ENCODE results near the gene ASNSD1. TPM values are rescaled to one million over a fixed set of nuclear protein-coding genes. Genes with fewer than 3 reads are reported as not detected.

Gene ASNSD1
- total RNA-seq, 1 experiment from 2014 or later, result 33.7 TPM

GRCh38 chr2:189658306-189659212 lies 2.7 kb upstream of the ASNSD1 start:
- POLR2A ChIA-PET (ENCODE audit: unreplicated experiment), result no interaction called here
- intact Hi-C loops (cut with micrococcal nuclease), result no loop called here
- no peaks in the 10 kb centered on the region for H3K9me2 ChIP-seq (replicated peaks; ENCODE audit: low read length)
- no peak for ATAC-seq
- H4K20me1 ChIP-seq (ENCODE audit: low read length), result no peaks in the 10 kb centered on the region
- H2AFZ ChIP-seq (ENCODE audit: low read length), result no peak overlapping the region
- no TSS peak for BruUV-seq (replicated peaks)
- H3K9ac ChIP-seq (ENCODE audit: low read length), result no peak overlapping the region
- TF ChIP-seq, protein P1, sequence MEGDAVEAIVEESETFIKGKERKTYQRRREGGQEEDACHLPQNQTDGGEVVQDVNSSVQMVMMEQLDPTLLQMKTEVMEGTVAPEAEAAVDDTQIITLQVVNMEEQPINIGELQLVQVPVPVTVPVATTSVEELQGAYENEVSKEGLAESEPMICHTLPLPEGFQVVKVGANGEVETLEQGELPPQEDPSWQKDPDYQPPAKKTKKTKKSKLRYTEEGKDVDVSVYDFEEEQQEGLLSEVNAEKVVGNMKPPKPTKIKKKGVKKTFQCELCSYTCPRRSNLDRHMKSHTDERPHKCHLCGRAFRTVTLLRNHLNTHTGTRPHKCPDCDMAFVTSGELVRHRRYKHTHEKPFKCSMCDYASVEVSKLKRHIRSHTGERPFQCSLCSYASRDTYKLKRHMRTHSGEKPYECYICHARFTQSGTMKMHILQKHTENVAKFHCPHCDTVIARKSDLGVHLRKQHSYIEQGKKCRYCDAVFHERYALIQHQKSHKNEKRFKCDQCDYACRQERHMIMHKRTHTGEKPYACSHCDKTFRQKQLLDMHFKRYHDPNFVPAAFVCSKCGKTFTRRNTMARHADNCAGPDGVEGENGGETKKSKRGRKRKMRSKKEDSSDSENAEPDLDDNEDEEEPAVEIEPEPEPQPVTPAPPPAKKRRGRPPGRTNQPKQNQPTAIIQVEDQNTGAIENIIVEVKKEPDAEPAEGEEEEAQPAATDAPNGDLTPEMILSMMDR (conservative IDR thresholded peaks at IDR 0.05; ENCODE audit: low read depth, low read length), result no peak
- TF ChIP-seq EZH2phosphoT487 (IDR thresholded peaks at IDR 0.05; ENCODE audit: borderline replicate concordance, low read length), result no peak
- TF ChIP-seq EZH2 (IDR thresholded peaks at IDR 0.05; ENCODE audit: low read length, unreplicated experiment), result no peak
- H3K27me3 ChIP-seq (ENCODE audit: low read length), result no peaks in the 10 kb centered on the region
- H3K4me1 ChIP-seq (ENCODE audit: insufficient read depth, low read length), result peaks cover 30% of the 10 kb centered on the region
- no peak overlapping the region for H3K27ac ChIP-seq (ENCODE audit: low read length)
- H3K36me3 ChIP-seq (ENCODE audit: low read depth, low read length), result no peaks in the 10 kb centered on the region
- CTCF ChIA-PET, result interaction anchor here (0.7 kb wide), 1 partner anchor 238 kb away, joined by 3 read pairs; no protein-coding TSS in a partner anchor
- no peak overlapping the region; the same call in 1 of the 2 replicates for H3K4me2 ChIP-seq (ENCODE audit: low read length)
- H3F3A ChIP-seq (ENCODE audit: low read length, unreplicated experiment), result no peaks in the 10 kb centered on the region
- no peaks in the 10 kb centered on the region for H3K9me3 ChIP-seq (ENCODE audit: low read length)
- no peak overlapping the region for H3K4me3 ChIP-seq (ENCODE audit: low read length)
- DNase-seq, result no peak
- peaks cover 21% of the 10 kb centered on the region for H3K79me2 ChIP-seq (ENCODE audit: low read length)

- Histone ChIP-seq H2AFZ (ENCODE audit: low read length) (no peak overlapping the region), H3K27ac (ENCODE audit: low read length) (no peak overlapping the region), H3F3A (ENCODE audit: low read length, unreplicated experiment) (no peaks in the 10 kb centered on the region), H3K9me3 (ENCODE audit: low read length) (no peaks in the 10 kb centered on the region), H3K27me3 (ENCODE audit: low read length) (no peaks in the 10 kb centered on the region), H3K36me3 (ENCODE audit: low read depth, low read length) (no peaks in the 10 kb centered on the region), H3K9ac (ENCODE audit: low read length) (no peak overlapping the region), H3K4me2 (ENCODE audit: low read length) (peak overlapping the region; percentile 55), H3K9me2 (replicated peaks; ENCODE audit: low read length) (no peaks in the 10 kb centered on the region), H3K4me3 (ENCODE audit: low read length) (peak overlapping the region; percentile 35; the same call in 1 of the 2 replicates), H4K20me1 (ENCODE audit: low read length) (no peaks in the 10 kb centered on the region), H3K4me1 (ENCODE audit: insufficient read depth, low read length) (peaks cover 30% of the 10 kb centered on the region), H3K79me2 (ENCODE audit: low read length) (peaks cover 31% of the 10 kb centered on the region)
- ATAC-seq, result peak; percentile 52
- intact Hi-C loops (cut with micrococcal nuclease), result loop anchor here (1.0 to 5.0 kb wide), 2 partner anchors 123 to 193 kb away; partner anchors contain the start of genes ORMDL1 and PMS1
- TF ChIP-seq EZH2 (IDR thresholded peaks at IDR 0.05; ENCODE audit: low read length, unreplicated experiment), result no peak
- TF ChIP-seq, protein P1 (conservative IDR thresholded peaks at IDR 0.05; ENCODE audit: low read depth, low read length), result no peak
- TF ChIP-seq EZH2phosphoT487 (IDR thresholded peaks at IDR 0.05; ENCODE audit: borderline replicate concordance, low read length), result no peak
- BruUV-seq (replicated peaks), result no TSS peak
- DNase-seq, result peak; percentile 75
- CTCF ChIA-PET, result interaction anchor here (0.6 kb wide), 1 partner anchor 80 kb away, joined by 3 read pairs; no protein-coding TSS in a partner anchor
- POLR2A ChIA-PET (ENCODE audit: unreplicated experiment), result no interaction called here
These were observed 1.5 kb upstream of the ASNSD1 start for GRCh38 chr2:189659734-189660133.
